Neural progenitor cell (in vitro differentiated cells): ENCODE results near the gene TENT4A. TPM values are rescaled to one million over a fixed set of nuclear protein-coding genes. Genes with fewer than 3 reads are reported as not detected.

Experiments used
- DNase-seq: peaks from one replicate; pipeline ENCODE4 v3.0.0-alpha.2; 2016; ENCODE audit warnings: low spot score
- H2AFZ ChIP-seq: fragments of 200-600 bp; sonication (generic); replicated peaks from 2 replicates; pipeline ENCODE4 v1.6.1; 2016; ENCODE audit warnings: antibody characterized with exemption
- H3F3A ChIP-seq: fragments of 200-600 bp; sonication (generic); 2 replicates; pipeline ENCODE4 v1.6.1; 2016; ENCODE audit warnings: antibody characterized with exemption, low read depth
- H3K27ac ChIP-seq: fragments of 200-600 bp; sonication (generic); 2 replicates; pipeline ENCODE4 v1.5.1; 2016; ENCODE audit warnings: mild to moderate bottlenecking
- H3K27me3 ChIP-seq: fragments of 200-600 bp; sonication (generic); 2 replicates; pipeline ENCODE4 v1.6.1; 2016; ENCODE audit warnings: mild to moderate bottlenecking, moderate library complexity
- H3K36me3 ChIP-seq: fragments of 200-600 bp; sonication (generic); 2 replicates; pipeline ENCODE4 v1.5.1; 2016
- H3K4me1 ChIP-seq: fragments of 200-600 bp; sonication (generic); 2 replicates; pipeline ENCODE4 v1.6.1; 2016; ENCODE audit warnings: mixed run types
- H3K4me2 ChIP-seq: fragments of 200-600 bp; sonication (generic); 2 replicates; pipeline ENCODE4 v1.6.1; 2016
- H3K4me3 ChIP-seq: fragments of 200-600 bp; sonication (generic); 2 replicates; pipeline ENCODE4 v1.5.1; 2016
- H3K79me2 ChIP-seq: fragments of 200-600 bp; sonication (generic); 2 replicates; pipeline ENCODE4 v1.6.1; 2016; ENCODE audit warnings: low read depth
- H3K9ac ChIP-seq: fragments of 200-600 bp; sonication (generic); 2 replicates; pipeline ENCODE4 v1.6.1; 2016
- H3K9me3 ChIP-seq: fragments of 200-600 bp; sonication (generic); 2 replicates; pipeline ENCODE4 v1.5.1; 2016; ENCODE audit warnings: low read depth
- H4K20me1 ChIP-seq: fragments of 200-600 bp; sonication (generic); 2 replicates; pipeline ENCODE4 v1.6.1; 2016; ENCODE audit warnings: low read depth
- H3K27ac Mint-ChIP-seq: 3 replicates; pipeline ENCODE4 v1.8.0; 2021; ENCODE audit warnings: mixed read lengths
- H3K27me3 Mint-ChIP-seq: 2 replicates; pipeline ENCODE4 v1.8.0; 2022; ENCODE audit warnings: low read depth, mild to moderate bottlenecking, inconsistent platforms, moderate library complexity, mixed read lengths; ENCODE audit not compliant: insufficient read depth
- H3K36me3 Mint-ChIP-seq: 3 replicates; pipeline ENCODE4 v1.8.0; 2021; ENCODE audit warnings: mixed read lengths
- H3K4me1 Mint-ChIP-seq: 3 replicates; pipeline ENCODE4 v1.8.0; 2021; ENCODE audit warnings: mixed read lengths
- H3K4me3 Mint-ChIP-seq: 3 replicates; pipeline ENCODE4 v1.8.0; 2021; ENCODE audit warnings: mild to moderate bottlenecking, moderate library complexity, mixed read lengths
- H3K9me3 Mint-ChIP-seq: 3 replicates; pipeline ENCODE4 v1.8.0; 2020; ENCODE audit warnings: mixed read lengths
- CTCF ChIP-seq: fragments of 200-600 bp; sonication (generic); IDR thresholded peaks from 2 replicates; pipeline ENCODE4 v1.5.1; 2017; ENCODE audit warnings: antibody characterized with exemption, mild to moderate bottlenecking
- EZH2 ChIP-seq: fragments of 200-600 bp; sonication (generic); IDR thresholded peaks from 2 replicates; pipeline ENCODE4 v1.6.1; 2017; ENCODE audit warnings: antibody characterized with exemption, mild to moderate bottlenecking, moderate library complexity
- EZH2phosphoT487 ChIP-seq: fragments of 200-600 bp; sonication (generic); IDR thresholded peaks from 2 replicates; pipeline ENCODE4 v1.6.1; 2017; ENCODE audit warnings: antibody characterized with exemption
- total RNA-seq: library from RNA; depleted of rRNA; stranded (reverse); fragments of >200 nt; gene quantifications from 2 replicates; pipeline ENCODE4 v1.2.3, GENCODE V29; 2015; ENCODE audit warnings: low replicate concordance

Gene TENT4A
- total RNA-seq, 1 donor from 2014 or later: 20.9 TPM

GRCh38 chr5:6674886-6675285 lies 38.3 kb upstream of the TENT4A start:
- no peaks in the 10 kb centered on the region for H4K20me1 ChIP-seq
- no peak overlapping the region for H3K9ac ChIP-seq
- Mint-ChIP-seq H3K36me3 (peaks cover 27% of the 10 kb centered on the region), H3K9me3 (peaks cover 12% of the 10 kb centered on the region), H3K4me3 (no peak overlapping the region), H3K27me3 (no peaks in the 10 kb centered on the region), H3K27ac (no peak overlapping the region), H3K4me1 (peaks cover 10% of the 10 kb centered on the region)
- H3K79me2 ChIP-seq: no peaks in the 10 kb centered on the region
- H3K27me3 ChIP-seq: no peaks in the 10 kb centered on the region
- H3K36me3 ChIP-seq: no peaks in the 10 kb centered on the region
- no peak overlapping the region for H2AFZ ChIP-seq
- no peak overlapping the region for H3K4me3 ChIP-seq
- no peak for DNase-seq
- H3K4me2 ChIP-seq: no peak overlapping the region
- H3K27ac ChIP-seq: no peak overlapping the region
- no peaks in the 10 kb centered on the region for H3F3A ChIP-seq
- H3K4me1 ChIP-seq: no peaks in the 10 kb centered on the region
- TF ChIP-seq CTCF (no peak), EZH2phosphoT487 (no peak), EZH2 (no peak)
- H3K9me3 ChIP-seq: no peaks in the 10 kb centered on the region

DNA sequence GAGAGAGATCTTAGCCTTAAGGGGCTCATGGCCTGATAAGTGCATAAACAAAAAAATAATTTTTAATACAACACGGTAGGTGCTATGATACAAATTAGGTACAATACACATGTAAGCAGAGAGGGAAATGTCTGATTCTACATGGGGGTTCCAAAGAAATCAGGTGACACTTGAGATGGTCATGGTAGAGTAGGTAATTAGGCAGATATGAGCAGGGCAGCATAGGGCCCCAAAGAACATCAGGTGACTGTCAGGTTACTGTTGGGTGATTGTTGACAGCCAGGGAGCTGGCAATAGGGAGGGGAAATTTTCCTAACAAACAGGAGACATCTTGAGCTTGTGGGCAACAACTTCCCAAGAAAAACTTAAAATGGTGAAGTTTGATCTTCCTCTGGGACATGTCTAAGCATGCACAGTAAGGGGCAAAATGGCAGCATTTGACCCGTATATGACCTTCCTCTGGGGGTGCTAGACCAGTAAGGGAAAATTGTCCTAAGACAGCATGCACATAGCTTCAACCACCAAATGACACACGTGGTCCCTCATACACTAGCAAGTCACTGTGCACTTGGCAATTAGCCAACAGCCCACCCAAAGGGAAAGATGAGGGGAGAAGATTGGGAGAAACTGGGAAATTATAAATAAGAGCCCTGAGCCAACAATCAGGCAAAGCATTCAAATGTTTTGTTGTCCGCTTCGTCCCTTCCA lies 37.3 kb upstream of the TENT4A start:
- DNase-seq: no peak
- H3K27me3 ChIP-seq: no peaks in the 10 kb centered on the region
- H4K20me1 ChIP-seq: no peaks in the 10 kb centered on the region
- no peak overlapping the region for H3K9ac ChIP-seq
- H3K27ac Mint-ChIP-seq: no peak overlapping the region
- H3K27me3 Mint-ChIP-seq: no peaks in the 10 kb centered on the region
- H3K4me1 ChIP-seq: no peaks in the 10 kb centered on the region
- no peaks in the 10 kb centered on the region for H3F3A ChIP-seq
- TF ChIP-seq EZH2 (no peak), EZH2phosphoT487 (no peak), CTCF (no peak)
- H3K79me2 ChIP-seq: no peaks in the 10 kb centered on the region
- peaks cover 21% of the 10 kb centered on the region for H3K36me3 Mint-ChIP-seq
- peak overlapping the region; percentile 3 for H3K4me3 Mint-ChIP-seq
- no peak overlapping the region for H3K27ac ChIP-seq
- H3K4me3 ChIP-seq: no peak overlapping the region
- no peaks in the 10 kb centered on the region for H3K9me3 ChIP-seq
- peaks cover 10% of the 10 kb centered on the region for H3K4me1 Mint-ChIP-seq
- H3K36me3 ChIP-seq: no peaks in the 10 kb centered on the region
- no peak overlapping the region for H2AFZ ChIP-seq
- peaks cover 10% of the 10 kb centered on the region for H3K9me3 Mint-ChIP-seq
- H3K4me2 ChIP-seq: no peak overlapping the region

GRCh38 chr5:6676702-6677101 lies 36.5 kb upstream of the TENT4A start:
- H3F3A ChIP-seq: no peaks in the 10 kb centered on the region
- no peaks in the 10 kb centered on the region for H3K79me2 ChIP-seq
- no peak overlapping the region for H3K27ac ChIP-seq
- H3K4me3 ChIP-seq: no peak overlapping the region
- H3K27me3 Mint-ChIP-seq: peaks cover 2% of the 10 kb centered on the region
- no peaks in the 10 kb centered on the region for H3K36me3 ChIP-seq
- H3K9me3 ChIP-seq: no peaks in the 10 kb centered on the region
- no peaks in the 10 kb centered on the region for H3K27me3 ChIP-seq
- no peak overlapping the region for H3K4me2 ChIP-seq
- H4K20me1 ChIP-seq: no peaks in the 10 kb centered on the region
- no peak overlapping the region for H3K9ac ChIP-seq
- H2AFZ ChIP-seq: no peak overlapping the region
- no peak overlapping the region for H3K27ac Mint-ChIP-seq
- H3K4me1 ChIP-seq: no peaks in the 10 kb centered on the region
- peaks cover 18% of the 10 kb centered on the region for H3K36me3 Mint-ChIP-seq
- no peak for TF ChIP-seq CTCF
- no peak for TF ChIP-seq EZH2phosphoT487
- TF ChIP-seq EZH2: no peak
- no peak overlapping the region for H3K4me3 Mint-ChIP-seq
- H3K4me1 Mint-ChIP-seq: peaks cover 10% of the 10 kb centered on the region
- DNase-seq: no peak
- peaks cover 10% of the 10 kb centered on the region for H3K9me3 Mint-ChIP-seq
